ENCODE data around the gene RPL13A. TPM values are rescaled to one million over a fixed set of nuclear protein-coding genes. Genes with fewer than 3 reads are reported as not detected.

RPL13A gene
- total and polyA plus RNA-seq, 2 of the 4 experiments (the other 2 are of a cell fraction), result 1,477 to 2,069 TPM

DNA sequence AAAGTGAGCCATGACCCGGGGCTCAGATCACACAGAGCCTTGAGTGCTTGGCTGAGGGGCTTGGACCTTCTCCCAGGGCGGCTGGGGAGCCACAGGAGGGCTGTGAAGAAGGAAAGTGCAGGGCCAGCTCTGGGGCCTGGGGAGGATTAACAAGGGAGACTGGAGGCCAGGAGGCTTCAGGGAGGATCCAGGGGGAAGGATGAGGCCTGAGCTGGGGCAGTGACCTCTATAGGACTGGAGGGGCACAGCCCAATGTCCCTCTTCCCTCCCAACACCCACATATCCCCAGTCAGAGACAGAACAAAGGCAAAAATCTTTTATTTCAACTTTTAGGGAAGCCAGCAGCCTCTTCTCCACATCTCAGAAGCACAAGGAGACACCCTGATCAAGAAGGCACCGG is 41.4 kb upstream of the RPL13A start:
- no peak overlapping the region for H2AFZ ChIP-seq (replicated peaks; ENCODE audit: low read length, poor library complexity)
- H3K27ac ChIP-seq (ENCODE audit: insufficient read depth, low read length), result no peak overlapping the region
- no peak for DNase-seq
- H3K4ac ChIP-seq (ENCODE audit: low read depth, low read length), result no peak overlapping the region
- no peak overlapping the region for H2BK120ac ChIP-seq (ENCODE audit: low read depth, low read length)
- no peak for ATAC-seq (ENCODE audit: low read depth)
- peaks cover 4% of the 10 kb centered on the region for H3K36me3 ChIP-seq (ENCODE audit: control insufficient read depth, insufficient read depth, low read length)
- peaks cover 13 to 28% of the 10 kb centered on the region in 2 experiments; a peak in 3 of 4 replicates for H3K79me1 ChIP-seq (ENCODE audit: low read depth in 1 of 2, low read length in 2 of 2)
- no peak overlapping the region for H3K9ac ChIP-seq (ENCODE audit: low read depth, low read length)
- WGBS, 2 experiments (ENCODE audit: extremely low coverage in 2 of 2, insufficient read length in 1 of 2), result 70% methylated on average over 2 of the region's 3 CpGs; no CpG with 5 or more reads in 1 of the 2 experiments
- no peak overlapping the region for H2BK15ac ChIP-seq (ENCODE audit: low read depth, low read length)
- no peak for TF ChIP-seq CEBPB (IDR thresholded peaks at IDR 0.05; ENCODE audit: low read depth, low read length)
- no peak overlapping the region for H3K23ac ChIP-seq (ENCODE audit: low read depth, low read length)
- H2AK9ac ChIP-seq (replicated peaks; ENCODE audit: low read depth, low read length, poor library complexity), result no peak overlapping the region
- H4K5ac ChIP-seq (ENCODE audit: low read depth, low read length), result no peak overlapping the region
- H3K56ac ChIP-seq (ENCODE audit: extremely low read depth, insufficient read depth, low read length), result no peak overlapping the region
- peaks cover 2% of the 10 kb centered on the region; the same call in 1 of the 2 replicates for H3K4me1 ChIP-seq (ENCODE audit: control insufficient read depth, insufficient read depth, low read length)
- no TSS peak for BruUV-seq (replicated peaks)
- no peak overlapping the region for H4K91ac ChIP-seq (ENCODE audit: insufficient read depth, low read depth, low read length)
- peaks cover 10% of the 10 kb centered on the region for H3K9me1 ChIP-seq (ENCODE audit: insufficient read depth, low read length)
- peaks cover 13% of the 10 kb centered on the region for H3K27me3 ChIP-seq (ENCODE audit: control insufficient read depth, insufficient read depth, low read length)
- dilution Hi-C loops (cut with HindIII; ENCODE audit: low sequenced_read_pairs, unreplicated experiment) (no loop called here), in situ Hi-C loops (cut with MboI; ENCODE audit: low sequenced_read_pairs) (loop anchor here (10.0 kb wide), 1 partner anchor 51 kb away; no protein-coding TSS in a partner anchor), intact Hi-C loops (cut with micrococcal nuclease) (no loop called here)
- H2BK20ac ChIP-seq (ENCODE audit: low read depth, low read length), result no peak overlapping the region
- H3K4me2 ChIP-seq (ENCODE audit: low read depth, low read length), result no peak overlapping the region
- no peak overlapping the region for H4K8ac ChIP-seq (ENCODE audit: low read depth in 2 of 2, low read length in 2 of 2)
- H3K4me3 ChIP-seq (ENCODE audit: insufficient read depth, low read depth, low read length), result no peak overlapping the region
- CTCF ChIA-PET, result interaction anchor here (0.7 kb wide), 1 partner anchor 54 kb away, joined by 3 read pairs; no protein-coding TSS in a partner anchor
- H3K9me3 ChIP-seq (ENCODE audit: control insufficient read depth, insufficient read depth, low read length), result no peaks in the 10 kb centered on the region
- no peak overlapping the region for H2AK5ac ChIP-seq (ENCODE audit: low read depth, low read length)
- H4K20me1 ChIP-seq (ENCODE audit: insufficient read depth, low read length), result peaks cover 3% of the 10 kb centered on the region; the same call in 1 of the 2 replicates
- POLR2A ChIA-PET (ENCODE audit: unreplicated experiment), result no interaction called here
- no peak overlapping the region for H3K18ac ChIP-seq (ENCODE audit: low read depth, low read length)
- H2BK5ac ChIP-seq (ENCODE audit: low read depth, low read length, poor library complexity, severe bottlenecking), result no peak overlapping the region
- H3K14ac ChIP-seq (replicated peaks; ENCODE audit: low read depth, low read length), result no peak overlapping the region
